ENCODE data around the gene NFIX. TPM values are rescaled to one million over a fixed set of nuclear protein-coding genes. Genes with fewer than 3 reads are reported as not detected.
A peak's percentile ranks its signal among the peaks of the same experiment; 100 is the strongest.

NFIX gene
- total and polyA plus RNA-seq, 4 donors: 26.0 to 190 (median 89.6) TPM

- DNase-seq: no peak
- ATAC-seq (ENCODE audit: insufficient read depth, low FRiP score): no peak
- peak overlapping the region; percentile 85 for H3K4me3 ChIP-seq
- peak overlapping the region; percentile 42 to 72 for H3K9ac ChIP-seq (ENCODE audit: insufficient read depth in 1 of 2, low read length in 2 of 2)
- peaks cover 27 to 50% (median 42%) of the 10 kb centered on the region in 4 donors for H3K36me3 ChIP-seq (ENCODE audit: control insufficient read depth in 4 of 4, insufficient read depth in 4 of 4, low read length in 4 of 4)
- WGBS, 2 donors: 65 to 74% methylated on average over 14 of the region's 14 CpGs
- no peaks in the 10 kb centered on the region for H3K27me3 ChIP-seq (ENCODE audit: control insufficient read depth in 3 of 3, insufficient read depth in 3 of 3, low read length in 2 of 3)
- peak overlapping the region in 1 of 2 donors; percentile 95 for H3K27ac ChIP-seq (ENCODE audit: low read depth in 1 of 2, low read length in 1 of 2)
- H3K4me1 ChIP-seq (ENCODE audit: control insufficient read depth in 5 of 5, insufficient read depth in 5 of 5, low read length in 5 of 5): peaks cover 0 to 14% (median 7%) of the 10 kb centered on the region in 5 donors
- no peaks in the 10 kb centered on the region for H3K9me3 ChIP-seq (ENCODE audit: control insufficient read depth in 4 of 4, insufficient read depth in 3 of 4, low read length in 3 of 4)
- no peak for TF ChIP-seq CTCF (IDR thresholded peaks at IDR 0.05; ENCODE audit: control extremely low read depth, extremely low read depth)
Measured at GRCh38 chr19:12946731-12947496, 48.4 kb upstream of the NFIX start.

- peaks cover 27 to 49% (median 44%) of the 10 kb centered on the region in 4 donors for H3K36me3 ChIP-seq (ENCODE audit: control insufficient read depth in 4 of 4, insufficient read depth in 4 of 4, low read length in 4 of 4)
- 88 to 89% methylated on average over 27 to 28 of the region's 28 CpGs for WGBS, 2 donors
- no peak for DNase-seq
- TF ChIP-seq CTCF (IDR thresholded peaks at IDR 0.05; ENCODE audit: control extremely low read depth, extremely low read depth): no peak
- H3K27me3 ChIP-seq (ENCODE audit: control insufficient read depth in 3 of 3, insufficient read depth in 3 of 3, low read length in 2 of 3): no peaks in the 10 kb centered on the region
- ATAC-seq (ENCODE audit: insufficient read depth, low FRiP score): no peak
- peaks cover 0 to 24% (median 7%) of the 10 kb centered on the region in 5 donors for H3K4me1 ChIP-seq (ENCODE audit: control insufficient read depth in 5 of 5, insufficient read depth in 5 of 5, low read length in 5 of 5)
- H3K9ac ChIP-seq (ENCODE audit: insufficient read depth in 1 of 2, low read length in 2 of 2): peak overlapping the region in 1 of 2 donors; percentile 27
- no peak overlapping the region for H3K27ac ChIP-seq (ENCODE audit: low read depth in 1 of 2, low read length in 1 of 2)
- H3K9me3 ChIP-seq (ENCODE audit: control insufficient read depth in 4 of 4, insufficient read depth in 3 of 4, low read length in 3 of 4): no peaks in the 10 kb centered on the region
- H3K4me3 ChIP-seq: no peak overlapping the region
Measured at GRCh38 chr19:12947702-12948611, 47.3 kb upstream of the NFIX start.

- WGBS, 2 donors: 95% methylated on average over 29 to 30 of the region's 30 CpGs
- no peak for DNase-seq
Measured at GRCh38 chr19:12948612-12949362, 46.5 kb upstream of the NFIX start.

More at GRCh38 chr19:12948612-12949362, 46.5 kb upstream of the NFIX start:
- no peak overlapping the region for H3K27ac ChIP-seq (ENCODE audit: low read depth in 1 of 2, low read length in 1 of 2)
- H3K27me3 ChIP-seq (ENCODE audit: control insufficient read depth in 3 of 3, insufficient read depth in 3 of 3, low read length in 2 of 3): no peaks in the 10 kb centered on the region
- ATAC-seq (ENCODE audit: insufficient read depth, low FRiP score): no peak
- no peak overlapping the region for H3K9ac ChIP-seq (ENCODE audit: insufficient read depth in 1 of 2, low read length in 2 of 2)
- no peak overlapping the region for H3K4me3 ChIP-seq
- H3K4me1 ChIP-seq (ENCODE audit: control insufficient read depth in 5 of 5, insufficient read depth in 5 of 5, low read length in 5 of 5): peaks cover 0 to 32% (median 10%) of the 10 kb centered on the region in 5 donors
- no peaks in the 10 kb centered on the region for H3K9me3 ChIP-seq (ENCODE audit: control insufficient read depth in 4 of 4, insufficient read depth in 3 of 4, low read length in 3 of 4)
- TF ChIP-seq CTCF (IDR thresholded peaks at IDR 0.05; ENCODE audit: control extremely low read depth, extremely low read depth): no peak
- H3K36me3 ChIP-seq (ENCODE audit: control insufficient read depth in 4 of 4, insufficient read depth in 4 of 4, low read length in 4 of 4): peaks cover 22 to 49% (median 37%) of the 10 kb centered on the region in 4 donors
